Ascending aorta (tissue), 2 donors: ENCODE data around the gene GPATCH8. TPM values are rescaled to one million over a fixed set of nuclear protein-coding genes. Genes with fewer than 3 reads are reported as not detected.
"Not testable (repeated sequence)": the region's sequence is repeated elsewhere in the genome, so short reads cannot be mapped to it uniquely, and the experiment has no call there.

ENCODE experiments used
- DNase-seq, 2 donors: peaks; one replicate each; pipeline ENCODE4 v3.0.0-alpha.2; 2019; ENCODE audit warnings: low spot score in 2 of 2
- H3K27ac ChIP-seq, 2 donors: fragments of 200-600 bp; sonication (generic); one replicate each; pipeline ENCODE4 v1.5.1; 2016 to 2017; ENCODE audit warnings: mild to moderate bottlenecking in 1 of 2
- H3K27me3 ChIP-seq: fragments of 200-600 bp; sonication (generic); one replicate; pipeline ENCODE4 v1.5.1; 2017
- H3K36me3 ChIP-seq, 2 donors: fragments of 200-600 bp; sonication (generic); one replicate each; pipeline ENCODE4 v1.5.1; 2016
- H3K4me1 ChIP-seq, 2 donors: fragments of 200-600 bp; sonication (generic); one replicate each; pipeline ENCODE4 v1.5.1; 2016 to 2017; ENCODE audit warnings: mild to moderate bottlenecking in 1 of 2
- H3K4me3 ChIP-seq, 2 donors: fragments of 200-600 bp; sonication (generic); one replicate each; pipeline ENCODE4 v1.5.1; 2016 to 2017; ENCODE audit warnings: mild to moderate bottlenecking in 1 of 2
- H3K9me3 ChIP-seq, 2 donors: fragments of 200-600 bp; sonication (generic); one replicate each; pipeline ENCODE4 v1.5.1; 2016
- intact Hi-C: fragments of 100-400 bp; cut with DNase I; formaldehyde crosslinking; loops from one replicate; pipeline ENCODE4 v1.15.1; 2023
- total RNA-seq: library from RNA; depleted of rRNA; stranded (reverse); fragments of >200 nt; gene quantifications from one replicate; pipeline ENCODE4 v1.1.0, GENCODE V29; 2016
- TF ChIP-seq, protein P1 (sequence below), 3 experiments: fragments of 200-600 bp in 2 of 3; fragments of 450-650 bp in 1 of 3; sonication (generic) in 2 of 3; IDR thresholded peaks; one replicate each; pipeline ENCODE4 v1.5.1; 2016 to 2019; ENCODE audit warnings: antibody characterized with exemption in 3 of 3, mild to moderate bottlenecking in 1 of 3, moderate library complexity in 1 of 3

Gene GPATCH8
- total RNA-seq, 1 donor from 2014 or later = 13.3 TPM

DNA sequence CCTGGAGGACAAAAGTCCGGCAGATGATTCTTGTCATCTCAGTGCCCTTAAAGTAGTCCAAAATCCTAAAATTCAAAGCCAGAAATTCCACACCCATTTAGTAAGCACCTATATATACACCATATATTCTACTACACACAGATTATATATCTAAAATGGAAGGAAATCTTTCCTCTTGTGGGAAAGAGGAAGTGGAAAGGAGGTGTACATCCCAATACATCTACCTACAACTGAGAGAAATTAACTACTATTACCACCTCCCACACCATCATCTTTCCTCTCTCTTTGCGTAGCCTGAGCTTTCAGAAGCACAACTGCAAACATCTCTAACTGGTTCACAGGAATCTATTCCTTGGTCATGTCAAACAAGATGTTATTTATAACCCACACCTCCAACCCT is 108.4 kb downstream of the GPATCH8 start:
- Histone ChIP-seq H3K9me3 (no peaks in the 10 kb centered on the region), H3K4me1 (no peaks in the 10 kb centered on the region), H3K27me3 (no peaks in the 10 kb centered on the region), H3K36me3 (peaks cover 15 to 35% of the 10 kb centered on the region in 2 donors), H3K4me3 (no peak overlapping the region), H3K27ac (no peak overlapping the region)
- DNase-seq = no peak
- intact Hi-C loops = no loop called here
- TF ChIP-seq, protein P1, sequence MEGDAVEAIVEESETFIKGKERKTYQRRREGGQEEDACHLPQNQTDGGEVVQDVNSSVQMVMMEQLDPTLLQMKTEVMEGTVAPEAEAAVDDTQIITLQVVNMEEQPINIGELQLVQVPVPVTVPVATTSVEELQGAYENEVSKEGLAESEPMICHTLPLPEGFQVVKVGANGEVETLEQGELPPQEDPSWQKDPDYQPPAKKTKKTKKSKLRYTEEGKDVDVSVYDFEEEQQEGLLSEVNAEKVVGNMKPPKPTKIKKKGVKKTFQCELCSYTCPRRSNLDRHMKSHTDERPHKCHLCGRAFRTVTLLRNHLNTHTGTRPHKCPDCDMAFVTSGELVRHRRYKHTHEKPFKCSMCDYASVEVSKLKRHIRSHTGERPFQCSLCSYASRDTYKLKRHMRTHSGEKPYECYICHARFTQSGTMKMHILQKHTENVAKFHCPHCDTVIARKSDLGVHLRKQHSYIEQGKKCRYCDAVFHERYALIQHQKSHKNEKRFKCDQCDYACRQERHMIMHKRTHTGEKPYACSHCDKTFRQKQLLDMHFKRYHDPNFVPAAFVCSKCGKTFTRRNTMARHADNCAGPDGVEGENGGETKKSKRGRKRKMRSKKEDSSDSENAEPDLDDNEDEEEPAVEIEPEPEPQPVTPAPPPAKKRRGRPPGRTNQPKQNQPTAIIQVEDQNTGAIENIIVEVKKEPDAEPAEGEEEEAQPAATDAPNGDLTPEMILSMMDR (IDR thresholded peaks at IDR 0.05) = no peak

DNA sequence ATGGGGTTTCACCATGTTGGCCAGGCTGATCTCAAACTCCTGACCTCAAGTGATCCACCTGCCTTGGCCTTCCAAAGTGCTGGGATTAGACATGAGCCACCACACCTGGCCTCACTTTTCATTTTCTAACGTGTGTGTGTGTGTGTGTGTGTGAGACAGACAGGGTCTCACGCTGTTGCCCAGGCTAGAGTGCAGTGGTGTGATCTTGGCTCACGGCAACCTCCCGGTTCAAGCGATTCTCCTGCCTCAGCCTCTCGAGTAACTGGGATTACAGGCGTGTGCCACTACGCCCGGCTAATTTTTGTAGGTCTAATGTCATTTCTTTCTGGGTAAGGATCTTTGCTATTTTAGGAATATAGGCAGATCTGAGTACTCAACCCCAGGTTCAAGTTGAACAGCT is 109.1 kb downstream of the GPATCH8 start:
- H3K27me3 ChIP-seq, H3K4me3 ChIP-seq, intact Hi-C loops, H3K27ac ChIP-seq, H3K4me1 ChIP-seq, H3K9me3 ChIP-seq: not testable (repeated sequence)
- H3K36me3 ChIP-seq = peaks cover 8 to 28% of the 10 kb centered on the region in 2 donors
- peak in 1 of 2 donors; percentile 44 for DNase-seq

DNA sequence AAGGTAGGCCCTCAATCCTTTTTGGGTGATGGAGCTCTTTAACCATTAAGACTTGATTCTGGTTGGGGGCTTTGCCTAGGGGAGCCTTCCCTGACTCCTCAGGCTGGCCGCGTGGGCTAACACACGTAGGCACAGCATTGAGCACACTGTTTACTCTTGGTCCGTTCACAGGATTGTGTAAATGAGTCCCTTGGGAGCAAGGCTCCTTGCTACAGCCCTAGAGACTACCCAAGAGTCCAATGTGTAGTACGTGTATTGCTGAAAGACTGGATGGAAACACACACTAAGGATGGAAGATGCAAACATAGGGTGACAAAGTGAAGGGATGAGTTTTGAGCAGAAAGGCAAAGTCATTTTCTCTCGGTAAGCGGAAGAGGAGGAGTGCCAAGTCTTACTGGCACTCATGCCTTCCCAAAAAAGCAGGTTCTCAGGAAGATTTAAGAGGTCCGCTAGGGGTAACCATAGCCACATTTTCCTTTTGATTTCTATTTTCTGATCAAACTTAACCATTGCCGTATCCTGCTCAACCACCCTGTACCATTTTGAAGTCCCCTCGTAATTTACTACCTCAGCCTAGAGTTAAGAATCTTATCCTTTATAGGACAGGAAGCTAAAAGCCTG is 112.8 kb downstream of the GPATCH8 start:
- no peaks in the 10 kb centered on the region for H3K36me3 ChIP-seq
- DNase-seq = peak in 1 of 2 donors; percentile 15
- no peak overlapping the region for H3K27ac ChIP-seq
- H3K27me3 ChIP-seq = no peaks in the 10 kb centered on the region
- H3K9me3 ChIP-seq = no peaks in the 10 kb centered on the region
- intact Hi-C loops = no loop called here
- H3K4me1 ChIP-seq = peaks cover 0 to 6% of the 10 kb centered on the region in 2 donors
- TF ChIP-seq, protein P1 (IDR thresholded peaks at IDR 0.05) = no peak
- no peak overlapping the region for H3K4me3 ChIP-seq

DNA sequence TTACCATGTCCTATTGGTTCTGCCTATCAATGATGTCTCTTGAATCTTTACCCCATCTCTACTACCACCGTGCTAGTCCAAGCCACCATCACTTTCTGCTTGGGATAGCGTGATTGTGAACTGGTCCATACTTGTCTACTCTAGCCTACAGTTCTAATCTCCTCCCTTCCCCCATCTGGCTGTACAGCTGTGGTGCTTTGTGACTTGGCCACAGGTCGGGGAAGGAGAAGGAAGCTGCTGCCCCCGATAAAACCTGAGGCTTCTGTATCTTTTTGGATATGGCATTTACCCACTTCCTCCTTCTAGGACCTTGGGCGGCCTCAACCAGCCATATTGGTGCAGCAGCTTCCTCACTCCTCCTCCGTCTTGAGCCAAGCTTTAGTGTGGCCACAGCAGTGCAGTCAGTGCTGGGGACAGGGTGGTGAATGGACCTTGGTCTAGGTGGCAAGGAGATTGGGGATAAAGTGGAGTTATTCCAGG is 113.4 kb downstream of the GPATCH8 start:
- H3K27me3 ChIP-seq = no peaks in the 10 kb centered on the region
- DNase-seq = peak in 1 of 2 donors; percentile 41
- H3K4me3 ChIP-seq = no peak overlapping the region
- no peaks in the 10 kb centered on the region for H3K36me3 ChIP-seq
- H3K27ac ChIP-seq = no peak overlapping the region
- TF ChIP-seq, protein P1 (IDR thresholded peaks at IDR 0.05) = no peak
- intact Hi-C loops = no loop called here
- H3K9me3 ChIP-seq = no peaks in the 10 kb centered on the region
- H3K4me1 ChIP-seq = peaks cover 0 to 11% of the 10 kb centered on the region in 2 donors

DNA sequence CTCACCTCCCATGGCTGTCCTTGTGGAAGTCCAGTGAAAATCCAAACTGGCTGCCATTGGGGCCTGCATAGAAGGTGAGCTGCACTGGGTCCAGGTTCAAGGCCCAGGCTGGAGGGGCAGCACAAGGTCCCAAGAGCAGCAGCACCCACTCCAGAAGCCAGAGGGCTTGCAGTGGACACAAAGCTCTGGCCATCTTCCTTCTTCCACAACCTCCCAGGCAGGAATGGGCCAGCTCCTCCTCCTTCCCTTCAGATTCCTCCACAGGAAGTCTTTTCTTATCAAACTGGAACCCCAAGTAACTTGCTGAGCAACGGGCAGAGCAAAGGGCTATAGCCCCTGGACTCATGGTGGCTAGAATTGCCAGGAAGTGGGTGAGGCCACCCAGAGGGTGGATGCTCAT is 113.9 kb downstream of the GPATCH8 start, which contains the start of gene ITGA2B:
Gene ITGA2B, minus strand, starts transcription at position 369 of the 400 bp plus-strand sequence. Its CDS starts 176 bp downstream, at position 193.
- H3K27ac ChIP-seq = no peak within 1 kb of the TSS
- no peak for DNase-seq
- no peak within 1 kb of the TSS for H3K4me3 ChIP-seq
- H3K9me3 ChIP-seq = no peaks in the 10 kb centered on the region
- TF ChIP-seq, protein P1 (IDR thresholded peaks at IDR 0.05) = no peak
- no peaks in the 10 kb centered on the region for H3K36me3 ChIP-seq
- H3K27me3 ChIP-seq = no peaks in the 10 kb centered on the region
- peaks cover 0 to 11% of the 10 kb centered on the region in 2 donors for H3K4me1 ChIP-seq
- intact Hi-C loops = no loop called here

DNA sequence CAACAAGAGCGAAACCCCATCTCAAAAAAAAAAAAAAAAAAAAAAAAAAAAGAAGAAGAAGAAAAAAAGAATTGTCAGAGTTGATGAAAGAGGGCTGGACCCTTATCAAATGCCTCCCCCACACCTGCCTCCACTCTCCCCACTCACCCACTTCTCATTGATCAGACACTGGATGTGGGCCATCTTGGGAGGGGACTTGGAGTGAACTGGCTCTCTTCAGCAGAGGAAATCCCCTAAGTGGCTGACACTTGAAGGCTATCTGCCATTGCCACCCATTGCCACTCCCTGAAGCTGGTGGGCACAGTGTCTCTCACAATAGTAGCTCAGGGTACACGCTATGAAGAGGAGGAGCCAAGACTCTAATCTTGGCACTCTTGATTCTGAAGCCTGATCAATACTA is 115.4 kb downstream of the GPATCH8 start:
- H3K9me3 ChIP-seq = no peaks in the 10 kb centered on the region
- peak in 1 of 2 donors; percentile 13 for DNase-seq
- no peaks in the 10 kb centered on the region for H3K27me3 ChIP-seq
- H3K4me3 ChIP-seq = no peak overlapping the region
- peaks cover 0 to 11% of the 10 kb centered on the region in 2 donors for H3K4me1 ChIP-seq
- TF ChIP-seq, protein P1 (IDR thresholded peaks at IDR 0.05) = no peak
- no peak overlapping the region for H3K27ac ChIP-seq
- no peaks in the 10 kb centered on the region for H3K36me3 ChIP-seq
- intact Hi-C loops = no loop called here
